ENCODE results near the gene C1D.

- TF ChIP-seq POLR2AphosphoS5 (IDR thresholded peaks at IDR 0.05) (no peak), CTCF (IDR thresholded peaks at IDR 0.05) (no peak)
Measured at GRCh38 chr2:68009526-68009925, 53.3 kb downstream of the C1D start.

All from breast epithelium (tissue), 3 donors.